Erythroblast (primary cell): ENCODE measurements around the gene PRKAR1B.

Experiments used
- GATA1 ChIP-seq: IDR thresholded peaks from 2 replicates; pipeline ENCODE4 v1.6.1; 2011; ENCODE audit warnings: low read depth, mild to moderate bottlenecking, control low read depth, low read length, moderate library complexity
- POLR2A ChIP-seq: IDR thresholded peaks from 2 replicates; pipeline ENCODE4 v1.6.1; 2011; ENCODE audit warnings: mild to moderate bottlenecking, low read length

DNA sequence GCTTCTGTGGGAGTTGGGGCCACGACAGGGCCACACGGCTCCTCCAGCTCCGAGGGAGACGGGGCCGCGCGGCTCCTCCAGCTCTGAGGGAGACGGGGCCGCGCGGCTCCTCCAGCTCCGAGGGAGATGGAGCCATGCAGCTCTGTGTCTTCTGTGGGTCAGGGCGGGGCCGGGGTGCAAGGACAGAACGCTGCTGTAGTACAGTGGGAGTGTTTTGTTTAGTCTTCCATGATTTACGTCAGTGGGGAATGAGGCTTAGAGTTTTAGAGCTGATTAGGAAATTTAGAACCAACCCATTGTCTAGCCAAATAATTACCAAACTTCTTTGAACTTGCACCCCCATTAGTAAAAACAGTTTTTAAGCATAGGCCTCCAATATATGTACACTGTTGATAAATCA lies 32.9 kb upstream of the PRKAR1B start:
- TF ChIP-seq POLR2A (no peak), GATA1 (no peak)
